Measurements from ENCODE around the gene PDHX. TPM values are rescaled to one million over a fixed set of nuclear protein-coding genes. Genes with fewer than 3 reads are reported as not detected.

The PDHX gene
- total RNA-seq, 4 donors from 2014 or later = 28.7 to 50.1 (median 39.6) TPM

- WGBS, 2 donors (ENCODE audit: low coverage in 1 of 2) = 50 to 72% methylated on average over 2 of the region's 3 CpGs
- peaks cover 0 to 52% of the 10 kb centered on the region in 2 donors for H3K36me3 ChIP-seq
- TF ChIP-seq POLR2AphosphoS5 (IDR thresholded peaks at IDR 0.05) (no peak), CTCF (IDR thresholded peaks at IDR 0.05) (no peak), EP300 (IDR thresholded peaks at IDR 0.05) (no peak), POLR2A (IDR thresholded peaks at IDR 0.05) (no peak)
- no peaks in the 10 kb centered on the region for H3K27me3 ChIP-seq
- no peak for ATAC-seq
- H3K9me3 ChIP-seq = no peaks in the 10 kb centered on the region
- H3K27ac ChIP-seq = no peak overlapping the region
- H3K4me1 ChIP-seq = peaks cover 0 to 9% (median 0%) of the 10 kb centered on the region in 3 donors
- no peak overlapping the region for H3K4me3 ChIP-seq
These were observed 48.4 kb downstream of the PDHX start for GRCh38 chr11:34964610-34965331.

- WGBS, 2 donors (ENCODE audit: low coverage in 1 of 2) = 78 to 84% methylated on average over 4 of the region's 4 CpGs
- Histone ChIP-seq H3K27ac (no peak overlapping the region), H3K4me1 (no peaks in the 10 kb centered on the region), H3K4me3 (no peak overlapping the region), H3K9me3 (no peaks in the 10 kb centered on the region), H3K27me3 (no peaks in the 10 kb centered on the region), H3K36me3 (peaks cover 0 to 81% of the 10 kb centered on the region in 2 donors)
- ATAC-seq = no peak
- TF ChIP-seq CTCF (IDR thresholded peaks at IDR 0.05) = no peak
- no peak for TF ChIP-seq EP300 (IDR thresholded peaks at IDR 0.05)
- TF ChIP-seq POLR2AphosphoS5 (IDR thresholded peaks at IDR 0.05) = no peak
- no peak for TF ChIP-seq POLR2A (IDR thresholded peaks at IDR 0.05)
These were observed 52.4 kb downstream of the PDHX start for GRCh38 chr11:34968862-34969261.

- Histone ChIP-seq H3K36me3 (peaks cover 0 to 73% of the 10 kb centered on the region in 2 donors), H3K9me3 (no peaks in the 10 kb centered on the region), H3K27ac (no peak overlapping the region), H3K27me3 (no peaks in the 10 kb centered on the region), H3K4me1 (no peaks in the 10 kb centered on the region), H3K4me3 (no peak overlapping the region)
- WGBS, 2 donors (ENCODE audit: low coverage in 1 of 2) = 80 to 92% methylated on average over 3 of the region's 3 CpGs
- TF ChIP-seq POLR2A (IDR thresholded peaks at IDR 0.05) (no peak), EP300 (IDR thresholded peaks at IDR 0.05) (no peak), POLR2AphosphoS5 (IDR thresholded peaks at IDR 0.05) (no peak), CTCF (IDR thresholded peaks at IDR 0.05) (no peak)
- ATAC-seq = no peak
These were observed 53.6 kb downstream of the PDHX start for GRCh38 chr11:34970033-34970432.

GRCh38 chr11:34970480-34970879 is 54.1 kb downstream of the PDHX start:
- ATAC-seq = peak; percentile 39
- no peak for TF ChIP-seq EP300 (IDR thresholded peaks at IDR 0.05)
- TF ChIP-seq POLR2AphosphoS5 (IDR thresholded peaks at IDR 0.05) = no peak
- TF ChIP-seq CTCF (IDR thresholded peaks at IDR 0.05) = no peak
- no peak for TF ChIP-seq POLR2A (IDR thresholded peaks at IDR 0.05)
- Histone ChIP-seq H3K27me3 (no peaks in the 10 kb centered on the region), H3K4me3 (no peak overlapping the region), H3K4me1 (peaks cover 0 to 2% (median 0%) of the 10 kb centered on the region in 3 donors), H3K27ac (no peak overlapping the region), H3K9me3 (no peaks in the 10 kb centered on the region), H3K36me3 (peaks cover 0 to 69% of the 10 kb centered on the region in 2 donors)

- no peak overlapping the region for H3K4me3 ChIP-seq
- H3K9me3 ChIP-seq = no peaks in the 10 kb centered on the region
- no peaks in the 10 kb centered on the region for H3K27me3 ChIP-seq
- peaks cover 0 to 17% (median 2%) of the 10 kb centered on the region in 3 donors for H3K4me1 ChIP-seq
- 91 to 100% methylated on average over 1 of the region's 1 CpG for WGBS, 2 donors (ENCODE audit: low coverage in 1 of 2)
- peaks cover 0 to 62% of the 10 kb centered on the region in 2 donors for H3K36me3 ChIP-seq
- no peak for ATAC-seq
- TF ChIP-seq POLR2AphosphoS5 (IDR thresholded peaks at IDR 0.05) = no peak
- TF ChIP-seq EP300 (IDR thresholded peaks at IDR 0.05) = no peak
- TF ChIP-seq POLR2A (IDR thresholded peaks at IDR 0.05) = no peak
- no peak for TF ChIP-seq CTCF (IDR thresholded peaks at IDR 0.05)
- H3K27ac ChIP-seq = no peak overlapping the region
These were observed 55.5 kb downstream of the PDHX start for GRCh38 chr11:34971928-34972327.

All from gastroesophageal sphincter (tissue), 4 donors.